Measurements from ENCODE around the gene KLF7. TPM values are rescaled to one million over a fixed set of nuclear protein-coding genes. Genes with fewer than 3 reads are reported as not detected.

Gene KLF7
- total RNA-seq, 4 donors from 2014 or later, result 25.8 to 55.3 (median 37.1) TPM

DNA sequence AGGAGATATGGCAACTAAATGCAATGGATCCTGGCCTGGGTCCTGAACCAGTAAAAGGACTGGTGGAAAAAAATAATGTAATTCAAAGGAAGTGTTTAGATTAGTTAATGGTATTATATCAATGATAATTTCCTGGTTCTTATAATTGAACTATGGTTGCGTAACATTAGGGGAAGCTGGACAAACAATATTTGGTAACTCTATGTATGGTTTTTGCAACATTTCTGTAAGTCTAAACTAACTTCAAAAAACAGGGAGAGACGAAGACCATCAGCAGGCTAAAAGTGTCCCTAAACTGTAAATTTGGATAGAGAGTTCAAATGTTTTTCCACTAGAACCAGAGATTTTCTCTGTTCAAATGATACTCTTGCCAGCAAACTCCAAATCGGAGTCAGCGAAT is 36.9 kb downstream of the KLF7 start:
- no peak for DNase-seq (ENCODE audit: low spot score in 2 of 2)
- peaks cover 0 to 8% (median 0%) of the 10 kb centered on the region in 4 donors for H3K9me3 ChIP-seq
- no peak overlapping the region for H3K4me3 ChIP-seq
- no peaks in the 10 kb centered on the region for H3K27me3 ChIP-seq
- TF ChIP-seq CTCF (IDR thresholded peaks at IDR 0.05) (no peak), POLR2A (IDR thresholded peaks at IDR 0.05) (no peak), EP300 (IDR thresholded peaks at IDR 0.05) (no peak)
- peaks cover 0 to 74% (median 33%) of the 10 kb centered on the region in 4 donors for H3K4me1 ChIP-seq
- WGBS, 2 donors, result 90 to 91% methylated on average over 4 of the region's 4 CpGs
- H3K36me3 ChIP-seq, result peaks cover 0 to 6% (median 0%) of the 10 kb centered on the region in 3 donors
- H3K27ac ChIP-seq, result peak overlapping the region in 1 of 4 donors; percentile 65

DNA sequence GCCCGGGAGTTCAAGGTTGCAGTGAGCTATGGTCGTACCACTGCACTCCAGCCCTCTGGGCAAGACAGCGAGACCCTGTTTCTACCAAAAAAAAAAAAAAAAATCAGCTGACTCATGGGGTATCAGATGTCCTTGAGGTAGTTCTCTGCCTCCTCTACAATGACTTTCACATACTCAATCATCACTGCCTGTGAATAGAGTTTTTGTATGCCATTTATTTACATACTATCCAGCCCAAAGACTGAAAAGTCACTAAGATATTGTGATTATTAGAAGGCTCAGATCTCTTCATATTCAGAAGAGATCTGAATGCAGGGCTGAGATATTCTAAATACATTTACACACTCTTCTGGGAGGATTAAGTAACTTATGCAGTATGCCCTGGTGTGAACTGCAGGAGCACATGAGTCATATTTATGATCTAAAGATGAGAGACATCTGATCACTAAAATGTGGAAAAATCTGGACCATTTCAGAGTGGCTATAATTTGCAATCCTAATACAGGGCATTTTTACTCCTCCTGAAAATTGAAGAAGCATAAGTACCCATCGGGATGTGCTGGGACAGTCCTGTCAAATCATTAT is 38.9 kb downstream of the KLF7 start:
- H3K27ac ChIP-seq, result peak overlapping the region in 1 of 4 donors; percentile 20
- peaks cover 0 to 8% (median 0%) of the 10 kb centered on the region in 4 donors for H3K9me3 ChIP-seq
- H3K36me3 ChIP-seq, result peaks cover 0 to 23% (median 0%) of the 10 kb centered on the region in 3 donors
- TF ChIP-seq POLR2A (IDR thresholded peaks at IDR 0.05) (no peak), EP300 (IDR thresholded peaks at IDR 0.05) (no peak)
- no peak overlapping the region for H3K4me3 ChIP-seq
- H3K4me1 ChIP-seq, result peaks cover 0 to 73% (median 25%) of the 10 kb centered on the region in 4 donors
- DNase-seq (ENCODE audit: low spot score in 2 of 2), result no peak
- no peaks in the 10 kb centered on the region for H3K27me3 ChIP-seq
- WGBS, 2 donors, result 70 to 76% methylated on average over 4 of the region's 4 CpGs

DNA sequence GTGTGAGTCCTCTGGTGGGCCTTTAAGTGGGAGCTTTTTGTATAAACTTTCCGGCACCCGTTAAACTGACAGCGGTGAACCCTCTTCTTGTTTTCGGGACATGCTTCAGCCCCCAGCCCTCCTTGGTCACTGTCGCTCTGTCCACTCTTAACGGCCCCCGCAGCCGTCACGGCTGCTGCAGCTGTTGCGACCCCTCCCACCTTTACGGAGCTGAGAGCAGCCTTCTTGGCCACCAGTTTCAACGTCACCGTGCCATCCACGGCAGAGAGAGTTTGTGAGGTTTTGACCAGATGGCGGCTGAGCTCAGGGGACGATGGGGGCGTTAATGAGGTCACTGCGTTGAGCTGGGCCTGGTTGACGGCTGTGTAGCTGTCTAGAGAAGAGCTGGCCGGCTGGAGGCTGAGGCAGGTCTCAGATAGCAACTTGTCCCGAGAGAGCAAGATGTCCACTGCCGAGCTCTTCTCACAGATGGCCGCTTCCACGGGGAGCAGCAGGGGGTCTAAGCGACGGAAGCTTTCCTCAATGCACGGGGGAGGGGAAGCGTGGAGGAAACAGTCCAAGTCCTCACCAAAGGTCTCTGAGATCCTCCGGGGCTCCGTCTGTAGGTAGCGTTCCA is 41.9 kb downstream of the KLF7 start:
- WGBS, 2 donors, result 81 to 89% methylated on average over 31 of the region's 31 CpGs
- peaks cover 0 to 8% (median 0%) of the 10 kb centered on the region in 4 donors for H3K9me3 ChIP-seq
- no peak for DNase-seq (ENCODE audit: low spot score in 2 of 2)
- TF ChIP-seq POLR2A (IDR thresholded peaks at IDR 0.05) (no peak), CTCF (IDR thresholded peaks at IDR 0.05) (no peak), EP300 (IDR thresholded peaks at IDR 0.05) (no peak)
- no peaks in the 10 kb centered on the region for H3K27me3 ChIP-seq
- no peak overlapping the region for H3K27ac ChIP-seq
- peaks cover 0 to 66% (median 18%) of the 10 kb centered on the region in 4 donors for H3K4me1 ChIP-seq
- no peak overlapping the region for H3K4me3 ChIP-seq
- peaks cover 0 to 25% (median 0%) of the 10 kb centered on the region in 3 donors for H3K36me3 ChIP-seq

DNA sequence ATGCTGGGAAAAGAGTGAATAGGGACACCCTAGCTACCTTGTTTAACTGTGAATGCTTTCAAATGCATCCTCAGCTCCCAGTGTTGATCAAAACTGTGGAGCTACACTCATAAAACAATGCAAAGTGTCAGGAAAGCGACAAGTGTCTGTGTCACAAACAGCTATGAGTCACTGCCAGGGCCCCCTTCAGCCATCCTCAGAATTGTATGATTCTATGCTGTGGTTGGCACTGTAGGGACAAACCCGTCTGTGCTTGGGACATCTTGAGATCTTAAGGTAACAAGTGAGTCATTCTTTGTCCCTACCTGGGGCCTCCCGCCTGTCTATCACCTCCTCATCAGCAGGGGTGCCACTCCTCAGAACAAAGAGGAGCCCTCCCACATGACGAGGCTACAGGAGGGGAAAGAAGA is 42.4 kb downstream of the KLF7 start:
- Histone ChIP-seq H3K27ac (no peak overlapping the region), H3K4me3 (no peak overlapping the region), H3K9me3 (peaks cover 0 to 8% (median 0%) of the 10 kb centered on the region in 4 donors), H3K36me3 (peaks cover 0 to 27% (median 0%) of the 10 kb centered on the region in 3 donors), H3K27me3 (no peaks in the 10 kb centered on the region), H3K4me1 (peaks cover 0 to 63% (median 18%) of the 10 kb centered on the region in 4 donors)
- TF ChIP-seq CTCF (IDR thresholded peaks at IDR 0.05) (no peak), EP300 (IDR thresholded peaks at IDR 0.05) (no peak), POLR2A (IDR thresholded peaks at IDR 0.05) (no peak)
- WGBS, 2 donors, result 81 to 83% methylated on average over 4 of the region's 4 CpGs
- DNase-seq (ENCODE audit: low spot score in 2 of 2), result no peak

DNA sequence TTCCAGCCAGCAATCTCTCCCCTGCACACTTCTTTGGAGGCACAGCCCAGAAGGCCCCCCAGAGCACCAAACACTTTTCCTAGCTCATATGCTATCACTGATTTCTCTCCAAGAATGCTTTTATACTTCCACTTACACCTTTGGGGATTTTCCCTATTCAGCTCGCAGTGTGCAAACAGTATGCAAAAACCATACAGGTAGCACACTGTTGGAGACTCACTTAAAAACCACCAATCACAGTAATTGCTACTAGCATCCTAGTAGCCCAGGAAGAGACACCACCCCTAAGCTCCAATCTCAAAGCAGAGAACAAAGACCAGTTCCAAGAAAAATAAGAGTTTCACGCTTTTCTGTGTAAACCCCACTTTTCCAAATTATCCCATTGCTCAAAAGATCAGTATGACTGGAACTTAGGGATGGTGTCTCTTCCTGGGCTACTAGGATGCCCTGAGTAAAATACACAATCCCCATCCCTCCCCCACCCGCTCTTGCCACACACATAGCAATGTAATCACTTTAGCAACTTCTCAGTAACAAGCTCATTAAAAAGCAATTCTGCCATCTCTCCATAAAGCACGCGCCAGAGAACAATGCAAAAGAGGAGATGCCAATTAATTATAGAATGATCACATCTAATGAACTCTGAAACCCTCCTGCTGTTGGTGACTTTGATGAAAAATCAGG is 43.0 kb downstream of the KLF7 start:
- H3K4me3 ChIP-seq, result no peak overlapping the region
- peaks cover 0 to 27% (median 0%) of the 10 kb centered on the region in 3 donors for H3K36me3 ChIP-seq
- H3K27me3 ChIP-seq, result no peaks in the 10 kb centered on the region
- 76 to 78% methylated on average over 5 of the region's 5 CpGs for WGBS, 2 donors
- H3K27ac ChIP-seq, result peak overlapping the region in 2 of 4 donors; percentile 8 to 59
- no peak for DNase-seq (ENCODE audit: low spot score in 2 of 2)
- peaks cover 0 to 64% (median 18%) of the 10 kb centered on the region in 4 donors for H3K4me1 ChIP-seq
- H3K9me3 ChIP-seq, result peaks cover 0 to 4% (median 0%) of the 10 kb centered on the region in 4 donors
- TF ChIP-seq CTCF (IDR thresholded peaks at IDR 0.05) (no peak), POLR2A (IDR thresholded peaks at IDR 0.05) (no peak), EP300 (IDR thresholded peaks at IDR 0.05) (no peak)
